CD4-positive, alpha-beta T cell treated with Interleukin-15 for 4 hours (primary cell): ENCODE results near the gene HNRNPD.
"Not testable (repeated sequence)": the region's sequence is repeated elsewhere in the genome, so short reads cannot be mapped to it uniquely, and the experiment has no call there.

Source experiments
- DNase-seq: peaks from one replicate; pipeline ENCODE4 v3.0.0-alpha.2; 2020; ENCODE audit warnings: low spot score

The HNRNPD gene

GRCh38 chr4:82372517-82373485 is 990 bp downstream of the HNRNPD start:
- DNase-seq: peak; percentile 51

DNA sequence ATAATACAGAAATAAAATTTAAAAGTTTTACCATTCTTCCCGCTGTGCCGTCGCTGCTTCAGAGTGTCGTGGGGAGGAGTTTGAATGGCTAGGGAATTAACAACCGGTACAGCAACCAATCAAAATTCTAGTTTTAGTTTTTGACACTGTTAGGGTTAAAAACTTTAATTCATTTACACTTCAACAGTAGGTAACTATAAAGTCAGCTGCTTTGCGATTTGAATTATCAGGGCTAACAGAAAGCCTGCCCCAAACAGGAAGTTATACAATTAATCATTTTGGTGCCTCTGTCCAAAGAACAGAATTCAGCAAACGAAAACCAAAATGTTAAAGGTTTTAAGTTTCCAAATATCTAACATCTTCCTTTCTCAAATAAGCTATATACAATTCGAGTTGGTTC is 2.3 kb downstream of the HNRNPD start:
- no peak for DNase-seq

DNA sequence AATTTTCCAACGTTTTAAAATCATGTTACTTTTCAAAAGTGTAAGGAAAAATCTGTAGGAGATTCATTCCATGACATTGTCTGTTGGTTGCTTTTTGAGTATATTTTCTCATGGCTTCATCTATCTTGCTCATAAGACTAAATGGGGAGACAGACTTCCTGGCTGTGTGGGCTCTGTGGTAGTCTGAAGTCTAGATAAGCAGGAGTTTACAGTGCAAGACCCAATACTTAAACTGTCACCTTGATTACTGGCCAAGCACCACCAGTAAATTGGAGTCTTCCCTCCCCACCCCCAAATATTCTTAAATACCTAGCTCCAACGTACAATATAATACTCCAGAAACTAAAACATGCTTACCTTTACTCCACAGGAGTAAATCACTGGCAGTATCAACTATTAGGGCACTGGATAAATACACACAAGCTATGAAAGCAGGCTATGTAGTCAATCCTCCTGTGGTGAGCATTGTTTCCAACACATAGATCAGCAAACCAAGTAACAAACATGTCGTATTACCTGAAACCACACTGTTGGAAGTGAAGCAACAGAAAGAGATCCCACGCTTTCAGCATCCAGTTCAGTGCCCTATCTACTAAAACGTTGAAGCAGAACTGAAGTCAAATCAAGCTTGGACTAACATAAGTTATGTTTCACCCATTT is 6.2 kb downstream of the HNRNPD start:
- no peak for DNase-seq

DNA sequence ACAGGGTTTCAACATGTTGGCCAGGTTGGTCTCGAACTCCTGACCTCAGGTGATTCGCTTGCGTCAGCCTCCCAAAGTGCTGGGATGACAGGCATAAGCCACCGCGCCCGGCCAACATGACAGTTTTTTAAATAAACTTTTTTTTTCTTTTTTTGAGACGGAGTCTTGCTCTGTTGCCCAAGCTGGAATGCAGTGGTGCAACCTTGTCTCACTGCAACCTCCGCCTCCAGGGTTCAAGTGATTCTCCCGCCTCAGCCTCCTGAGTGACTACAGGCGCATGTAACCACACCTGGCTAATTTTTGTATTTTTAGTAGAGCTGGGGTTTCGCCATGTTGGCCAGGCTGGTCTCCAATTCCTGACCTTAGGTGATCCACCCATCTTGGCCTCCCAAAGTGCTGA is 7.4 kb downstream of the HNRNPD start:
- not testable (repeated sequence) for DNase-seq

GRCh38 chr4:82363896-82364487 is 9.8 kb downstream of the HNRNPD start:
- no peak for DNase-seq

GRCh38 chr4:82362565-82362964 is 11.2 kb downstream of the HNRNPD start:
- no peak for DNase-seq

DNA sequence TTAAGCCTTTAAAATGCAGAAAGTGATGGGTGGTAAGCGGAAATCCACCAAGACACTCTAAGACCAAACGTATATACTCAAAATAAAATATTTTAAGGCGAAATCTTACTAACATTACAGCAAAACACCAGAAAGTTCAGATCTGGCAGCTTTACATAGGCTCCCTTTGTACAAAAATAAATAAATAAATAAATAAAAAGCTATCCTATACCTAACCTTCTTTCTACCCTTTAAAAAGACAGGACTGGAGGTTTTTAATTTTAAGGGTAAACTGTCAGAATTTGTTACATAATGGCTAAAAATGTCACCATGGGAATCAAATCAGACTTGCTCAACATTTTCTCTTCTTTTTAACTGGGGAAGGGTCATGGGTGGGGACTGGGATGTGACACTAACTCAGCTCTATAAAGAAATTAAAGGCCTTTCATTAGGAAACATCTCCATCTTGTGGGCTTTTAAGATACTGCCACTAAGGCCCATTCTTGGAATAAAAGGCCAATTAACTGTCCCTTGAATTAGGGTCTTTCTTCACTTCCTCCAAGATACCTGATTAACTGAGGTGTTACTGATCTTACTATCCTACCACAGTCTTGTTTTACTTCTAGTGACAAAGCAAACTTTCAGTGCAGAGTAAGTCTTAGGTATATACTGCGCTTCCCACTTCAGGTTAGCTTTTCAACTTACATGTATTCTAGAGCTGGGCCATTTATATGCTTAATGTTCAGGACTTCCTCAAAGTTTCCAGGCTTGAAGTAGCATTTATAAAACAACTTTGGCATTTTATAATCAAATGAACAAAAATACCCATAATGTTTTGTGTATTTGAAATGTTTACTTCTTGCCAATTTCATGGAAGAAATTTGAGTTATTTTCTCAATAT is 13.3 kb downstream of the HNRNPD start:
- peak; percentile 47 for DNase-seq

DNA sequence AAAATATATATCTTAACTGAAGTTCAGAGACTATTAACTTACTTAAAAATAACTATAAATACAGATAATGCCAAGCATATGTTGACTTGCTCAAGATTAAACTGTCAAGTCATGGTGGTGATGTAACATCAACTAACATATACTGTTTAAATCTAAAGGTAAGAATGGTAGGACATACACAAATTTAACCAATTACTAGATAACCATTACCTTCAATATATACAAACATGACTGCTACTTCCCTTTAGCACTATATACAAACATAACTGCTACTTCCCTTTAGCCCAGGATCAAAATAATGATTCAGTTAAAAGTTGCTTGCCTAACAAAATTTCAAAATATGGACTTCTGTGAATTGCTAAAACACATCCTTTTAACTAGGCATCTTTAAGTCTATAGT is 14.9 kb downstream of the HNRNPD start:
- no peak for DNase-seq

- DNase-seq: no peak
Observed at GRCh38 chr4:82357640-82358039, 16.2 kb downstream of the HNRNPD start.

DNA sequence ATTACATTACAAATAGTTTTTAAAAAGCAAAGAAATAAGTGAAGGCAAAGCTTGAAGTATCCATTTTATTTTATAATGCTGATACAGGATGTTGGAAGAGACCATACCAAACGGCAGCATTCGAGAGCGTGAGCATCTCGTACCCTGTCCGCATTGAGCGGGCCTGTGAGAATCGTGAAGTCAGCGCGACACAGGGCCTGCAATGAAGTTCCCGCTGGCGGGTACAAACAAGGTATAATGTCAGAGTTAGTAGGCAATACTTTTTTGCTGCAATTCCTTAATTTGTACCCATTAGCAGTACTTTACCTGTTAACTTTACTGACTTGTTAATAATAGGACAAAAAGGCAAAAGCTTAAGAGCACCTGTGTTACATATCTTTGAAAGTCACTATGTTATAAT is 19.0 kb downstream of the HNRNPD start:
- no peak for DNase-seq

- no peak for DNase-seq
Observed at GRCh38 chr4:82352825-82353366, 20.9 kb downstream of the HNRNPD start.

- DNase-seq: no peak
Observed at GRCh38 chr4:82352118-82352824, 21.5 kb downstream of the HNRNPD start.

DNA sequence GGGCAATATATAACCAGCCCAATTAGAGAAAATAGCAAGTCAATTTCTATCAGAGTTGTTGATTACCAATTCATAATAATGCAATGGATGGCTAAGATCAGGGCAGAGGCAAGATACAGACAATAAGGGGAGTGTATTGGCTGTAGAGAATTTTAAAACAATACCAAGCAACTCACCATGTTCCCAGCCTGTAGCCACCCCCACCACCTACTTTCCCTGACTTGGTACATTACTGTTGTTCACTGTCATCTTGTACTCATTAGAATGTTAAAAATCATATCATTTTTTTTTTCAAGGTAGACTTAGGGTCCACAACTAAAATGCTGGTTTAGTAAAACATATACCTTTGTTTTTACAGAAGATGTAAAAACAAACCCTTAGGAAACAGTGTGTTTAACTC is 27.7 kb downstream of the HNRNPD start:
- DNase-seq: no peak

DNA sequence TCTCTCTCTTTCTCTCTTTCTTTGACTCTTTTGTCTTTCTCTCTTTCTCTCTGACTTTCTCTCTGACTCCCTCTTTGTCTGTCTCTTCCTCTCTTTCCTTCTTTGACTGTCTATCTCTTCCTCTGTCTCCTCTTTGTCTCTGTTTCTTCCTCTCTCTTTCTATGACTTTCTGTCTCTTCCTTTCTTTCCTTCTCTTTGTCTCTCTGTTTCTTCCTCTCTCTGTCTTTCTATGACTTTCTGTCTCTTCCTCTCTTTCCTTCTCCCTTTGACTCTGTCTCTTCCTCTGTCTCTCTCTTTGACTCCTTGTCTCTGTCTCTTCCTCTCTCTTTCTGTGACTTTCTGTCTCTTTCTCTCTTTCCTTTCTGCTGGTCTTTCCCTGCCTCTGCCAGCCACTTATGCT is 38.7 kb downstream of the HNRNPD start:
- DNase-seq: no peak

GRCh38 chr4:82333641-82334040 is 40.1 kb downstream of the HNRNPD start:
- DNase-seq: not testable (repeated sequence)

DNA sequence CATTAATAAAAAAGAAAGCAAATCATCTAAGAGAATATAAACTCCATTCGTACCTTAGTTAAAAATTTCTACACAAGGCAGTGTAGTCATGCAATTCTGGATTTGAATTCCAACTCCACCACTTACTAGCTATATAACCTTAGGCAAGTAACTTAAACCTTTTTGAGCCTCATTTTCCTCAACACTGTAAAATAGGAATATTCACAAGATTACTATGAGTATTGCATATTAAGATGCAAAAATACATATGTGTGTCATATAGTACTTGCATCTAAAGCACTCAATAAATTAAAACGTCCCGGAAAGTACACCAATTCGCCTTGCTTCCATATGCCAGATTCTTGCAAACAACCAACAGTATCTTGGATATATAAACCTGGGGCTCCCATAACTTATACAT is 42.0 kb downstream of the HNRNPD start:
- DNase-seq: no peak

DNA sequence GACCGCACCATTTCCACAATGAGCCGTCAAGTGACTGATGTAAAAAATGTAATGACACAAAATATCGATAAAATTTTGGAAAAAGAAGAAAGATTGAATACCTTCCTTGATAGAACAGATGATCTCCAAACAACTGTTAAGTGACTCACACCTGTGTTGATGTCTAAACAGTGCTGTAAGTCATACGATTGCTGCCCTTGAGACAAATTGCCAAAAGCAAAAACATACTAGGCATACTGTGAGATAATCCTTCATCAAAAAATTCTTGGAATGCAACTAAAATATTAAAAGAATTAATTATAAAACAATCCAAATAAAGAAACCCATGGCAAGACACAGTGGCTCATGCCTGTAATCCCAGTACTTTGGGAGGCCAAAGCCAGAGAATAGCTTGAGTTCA is 53.4 kb downstream of the HNRNPD start:
- no peak for DNase-seq

DNA sequence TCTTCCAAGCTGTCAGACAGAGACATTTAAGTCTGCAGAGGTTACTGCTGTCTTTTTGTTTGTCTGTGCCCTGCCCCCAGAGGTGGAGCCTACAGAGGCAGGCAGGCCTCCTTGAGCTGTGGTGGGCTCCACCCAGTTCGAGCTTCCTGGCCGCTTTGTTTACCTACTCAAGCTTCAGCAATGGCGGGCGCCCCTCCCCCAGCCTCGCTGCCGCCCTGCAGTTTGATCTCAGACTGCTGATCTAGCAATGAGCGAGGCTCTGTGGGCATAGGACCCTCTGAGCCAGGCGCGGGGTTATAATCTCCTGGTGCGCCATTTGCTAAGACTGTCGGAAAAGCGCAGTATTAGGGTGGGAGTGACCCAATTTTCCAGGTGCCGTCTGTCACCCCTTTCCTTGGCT is 70.7 kb downstream of the HNRNPD start:
- DNase-seq: not testable (repeated sequence)
